ENCODE measurements around the gene MYH14. TPM values are rescaled to one million over a fixed set of nuclear protein-coding genes. Genes with fewer than 3 reads are reported as not detected.
A peak's percentile ranks its signal among the peaks of the same experiment; 100 is the strongest.

Gene MYH14
- total and polyA plus RNA-seq, 9 donors: 11.3 to 49.7 (median 32.9) TPM

GRCh38 chr19:50204081-50204428 is 633 bp downstream of the MYH14 start:
- no peak overlapping the region for H3K27ac ChIP-seq (ENCODE audit: low read length)
- H3K27me3 ChIP-seq (ENCODE audit: control insufficient read depth, insufficient read depth, low read length): peaks cover 37% of the 10 kb centered on the region

DNA sequence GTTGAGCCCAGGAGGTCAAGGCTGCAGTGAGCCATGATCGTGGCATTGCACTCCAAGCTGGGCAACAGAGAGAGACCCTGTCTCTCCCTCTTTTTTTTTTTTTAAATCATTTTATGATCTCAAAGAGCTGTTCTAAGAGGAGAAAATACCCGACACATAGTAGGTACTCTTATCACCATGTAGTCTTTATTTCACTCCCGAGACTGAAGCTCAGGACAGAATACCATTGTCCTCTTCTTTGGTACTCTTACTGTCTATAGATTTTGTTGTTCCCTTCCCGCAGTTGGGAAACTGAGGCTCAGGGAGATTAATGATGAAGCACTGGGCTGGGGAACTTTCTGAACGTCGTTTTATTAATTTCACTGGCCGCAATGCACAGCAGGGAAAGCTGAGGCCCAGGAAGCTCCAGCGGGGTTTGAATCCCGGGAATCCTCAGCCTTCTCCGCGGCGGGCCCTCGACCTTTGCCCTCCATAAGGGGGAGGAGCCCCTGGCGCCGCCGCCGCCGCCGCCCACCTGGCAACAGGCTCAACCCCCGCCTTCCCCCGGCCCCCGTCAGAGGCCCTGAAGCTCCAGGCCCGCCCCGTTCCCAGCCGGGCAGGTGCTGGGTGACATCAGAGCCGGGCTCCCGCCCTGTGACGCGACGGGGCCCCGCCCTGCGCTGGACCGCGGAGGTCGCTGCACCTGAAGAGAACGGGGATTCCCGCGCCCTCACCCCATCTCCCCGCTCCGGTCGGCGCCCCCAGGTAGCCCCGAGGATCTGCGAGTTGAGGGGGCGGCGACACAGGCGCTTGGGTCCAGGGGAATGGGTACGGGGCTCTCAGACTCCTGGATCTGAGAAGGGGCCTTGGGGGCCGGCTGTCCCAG is 1.6 kb downstream of the MYH14 start:
- Histone ChIP-seq H3K4me3 (ENCODE audit: low read length) (no peak overlapping the region), H3K27ac (ENCODE audit: low read length) (peak overlapping the region; percentile 71), H3K36me3 (ENCODE audit: control insufficient read depth, insufficient read depth, low read length) (no peaks in the 10 kb centered on the region), H3K27me3 (ENCODE audit: control insufficient read depth, insufficient read depth, low read length) (peaks cover 37% of the 10 kb centered on the region), H3K4me1 (ENCODE audit: control insufficient read depth, insufficient read depth, low read length) (peaks cover 36% of the 10 kb centered on the region), H3K9me3 (replicated peaks; ENCODE audit: control insufficient read depth, low read depth, low read length) (no peaks in the 10 kb centered on the region)
- WGBS (ENCODE audit: insufficient coverage): 2% methylated on average over 36 of the region's 49 CpGs
- DNase-seq: peak; percentile 38

More at GRCh38 chr19:50204081-50204428, 633 bp downstream of the MYH14 start:
- WGBS (ENCODE audit: insufficient coverage): 79% methylated on average over 2 of the region's 7 CpGs
- Histone ChIP-seq H3K4me1 (ENCODE audit: control insufficient read depth, insufficient read depth, low read length) (peaks cover 43% of the 10 kb centered on the region), H3K4me3 (ENCODE audit: low read length) (peak overlapping the region; percentile 47), H3K36me3 (ENCODE audit: control insufficient read depth, insufficient read depth, low read length) (no peaks in the 10 kb centered on the region), H3K9me3 (replicated peaks; ENCODE audit: control insufficient read depth, low read depth, low read length) (no peaks in the 10 kb centered on the region)
- DNase-seq: no peak

- Histone ChIP-seq H3K36me3 (ENCODE audit: control insufficient read depth, insufficient read depth, low read length) (peaks cover 3% of the 10 kb centered on the region), H3K9me3 (replicated peaks; ENCODE audit: control insufficient read depth, low read depth, low read length) (no peaks in the 10 kb centered on the region), H3K4me3 (ENCODE audit: low read length) (no peak overlapping the region), H3K4me1 (ENCODE audit: control insufficient read depth, insufficient read depth, low read length) (peaks cover 36% of the 10 kb centered on the region), H3K27me3 (ENCODE audit: control insufficient read depth, insufficient read depth, low read length) (peaks cover 37% of the 10 kb centered on the region), H3K27ac (ENCODE audit: low read length) (peak overlapping the region; percentile 71)
- 12% methylated on average over 10 of the region's 12 CpGs for WGBS (ENCODE audit: insufficient coverage)
- DNase-seq: no peak
Measured at GRCh38 chr19:50205681-50206138, 2.3 kb downstream of the MYH14 start.

DNA sequence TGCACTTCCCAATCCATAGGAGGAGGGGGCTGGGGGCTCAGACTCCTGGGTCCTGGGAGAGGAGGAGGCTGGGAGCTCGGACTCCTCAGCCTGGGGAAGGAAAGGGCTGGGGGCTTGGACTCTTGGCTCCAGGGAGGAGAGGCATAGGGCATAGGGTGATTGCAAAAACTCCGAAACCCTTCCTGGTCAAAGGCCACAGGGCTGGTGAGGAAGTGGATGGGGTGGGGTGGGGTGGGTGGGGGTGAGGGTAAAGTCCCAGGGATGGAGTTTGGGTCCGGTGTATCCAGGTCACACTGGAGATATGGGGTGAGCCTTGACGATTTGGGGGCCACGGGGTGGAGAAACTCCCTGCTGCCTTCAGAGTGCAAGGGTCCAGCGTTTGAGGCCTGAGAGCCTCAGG is 2.8 kb downstream of the MYH14 start:
- Histone ChIP-seq H3K9me3 (replicated peaks; ENCODE audit: control insufficient read depth, low read depth, low read length) (no peaks in the 10 kb centered on the region), H3K27me3 (ENCODE audit: control insufficient read depth, insufficient read depth, low read length) (peaks cover 37% of the 10 kb centered on the region), H3K27ac (ENCODE audit: low read length) (peak overlapping the region; percentile 71), H3K36me3 (ENCODE audit: control insufficient read depth, insufficient read depth, low read length) (peaks cover 5% of the 10 kb centered on the region), H3K4me1 (ENCODE audit: control insufficient read depth, insufficient read depth, low read length) (peaks cover 36% of the 10 kb centered on the region), H3K4me3 (ENCODE audit: low read length) (no peak overlapping the region)
- WGBS (ENCODE audit: insufficient coverage): 76% methylated on average over 6 of the region's 6 CpGs
- DNase-seq: no peak

GRCh38 chr19:50207730-50208129 is 4.3 kb downstream of the MYH14 start:
- Histone ChIP-seq H3K36me3 (ENCODE audit: control insufficient read depth, insufficient read depth, low read length) (peaks cover 8% of the 10 kb centered on the region), H3K4me3 (ENCODE audit: low read length) (no peak overlapping the region), H3K27ac (ENCODE audit: low read length) (no peak overlapping the region), H3K27me3 (ENCODE audit: control insufficient read depth, insufficient read depth, low read length) (peaks cover 33% of the 10 kb centered on the region), H3K9me3 (replicated peaks; ENCODE audit: control insufficient read depth, low read depth, low read length) (no peaks in the 10 kb centered on the region), H3K4me1 (ENCODE audit: control insufficient read depth, insufficient read depth, low read length) (peaks cover 25% of the 10 kb centered on the region)
- no peak for DNase-seq
- 61% methylated on average over 2 of the region's 2 CpGs for WGBS (ENCODE audit: insufficient coverage)

DNA sequence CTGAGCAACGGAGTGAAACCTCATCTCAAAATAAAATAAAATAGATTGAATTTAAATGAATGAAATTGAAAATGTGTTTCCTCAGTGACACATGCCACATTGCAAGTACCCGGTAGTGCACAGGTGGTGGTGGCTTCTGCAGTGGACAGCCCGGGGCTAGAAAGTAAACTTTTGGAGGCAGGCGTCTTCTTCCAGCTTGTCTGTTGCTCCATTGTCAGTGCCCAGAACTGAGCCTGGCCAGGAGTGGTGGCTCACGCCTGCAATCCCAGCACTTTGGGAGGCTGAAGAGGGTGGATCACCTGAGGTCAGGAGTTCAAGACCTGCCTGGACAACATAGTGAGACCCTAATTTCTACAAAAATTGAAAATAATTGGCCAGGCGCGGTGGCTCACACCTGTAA is 5.7 kb downstream of the MYH14 start:
- H3K27me3 ChIP-seq (ENCODE audit: control insufficient read depth, insufficient read depth, low read length): peaks cover 20% of the 10 kb centered on the region
- DNase-seq: no peak
- no peak overlapping the region for H3K27ac ChIP-seq (ENCODE audit: low read length)
- no peaks in the 10 kb centered on the region for H3K9me3 ChIP-seq (replicated peaks; ENCODE audit: control insufficient read depth, low read depth, low read length)
- no peak overlapping the region for H3K4me3 ChIP-seq (ENCODE audit: low read length)
- peaks cover 10% of the 10 kb centered on the region for H3K36me3 ChIP-seq (ENCODE audit: control insufficient read depth, insufficient read depth, low read length)
- WGBS (ENCODE audit: insufficient coverage): 84% methylated on average over 5 of the region's 7 CpGs
- H3K4me1 ChIP-seq (ENCODE audit: control insufficient read depth, insufficient read depth, low read length): peaks cover 17% of the 10 kb centered on the region

- no peak overlapping the region for H3K27ac ChIP-seq (ENCODE audit: low read length)
Measured at GRCh38 chr19:50210425-50210824, 7.0 kb downstream of the MYH14 start.

GRCh38 chr19:50213925-50214324 is 10.5 kb downstream of the MYH14 start:
- H3K4me3 ChIP-seq (ENCODE audit: low read length): no peak overlapping the region
- H3K4me1 ChIP-seq (ENCODE audit: control insufficient read depth, insufficient read depth, low read length): peaks cover 14% of the 10 kb centered on the region
- no peaks in the 10 kb centered on the region for H3K27me3 ChIP-seq (ENCODE audit: control insufficient read depth, insufficient read depth, low read length)
- peaks cover 13% of the 10 kb centered on the region for H3K36me3 ChIP-seq (ENCODE audit: control insufficient read depth, insufficient read depth, low read length)
- no peak for DNase-seq
- H3K27ac ChIP-seq (ENCODE audit: low read length): peak overlapping the region; percentile 29
- H3K9me3 ChIP-seq (replicated peaks; ENCODE audit: control insufficient read depth, low read depth, low read length): no peaks in the 10 kb centered on the region
- WGBS (ENCODE audit: insufficient coverage): 78% methylated on average over 1 of the region's 1 CpG

More at GRCh38 chr19:50210425-50210824, 7.0 kb downstream of the MYH14 start:
- H3K27me3 ChIP-seq (ENCODE audit: control insufficient read depth, insufficient read depth, low read length): peaks cover 8% of the 10 kb centered on the region
- H3K36me3 ChIP-seq (ENCODE audit: control insufficient read depth, insufficient read depth, low read length): peaks cover 10% of the 10 kb centered on the region
- H3K4me1 ChIP-seq (ENCODE audit: control insufficient read depth, insufficient read depth, low read length): peaks cover 13% of the 10 kb centered on the region
- H3K4me3 ChIP-seq (ENCODE audit: low read length): no peak overlapping the region
- no peaks in the 10 kb centered on the region for H3K9me3 ChIP-seq (replicated peaks; ENCODE audit: control insufficient read depth, low read depth, low read length)
- 93% methylated on average over 46 of the region's 46 CpGs for WGBS (ENCODE audit: insufficient coverage)
- no peak for DNase-seq

- Histone ChIP-seq H3K27ac (ENCODE audit: low read length) (peak overlapping the region; percentile 75), H3K36me3 (ENCODE audit: control insufficient read depth, insufficient read depth, low read length) (peaks cover 15% of the 10 kb centered on the region), H3K4me1 (ENCODE audit: control insufficient read depth, insufficient read depth, low read length) (peaks cover 14% of the 10 kb centered on the region), H3K9me3 (replicated peaks; ENCODE audit: control insufficient read depth, low read depth, low read length) (no peaks in the 10 kb centered on the region), H3K27me3 (ENCODE audit: control insufficient read depth, insufficient read depth, low read length) (no peaks in the 10 kb centered on the region), H3K4me3 (ENCODE audit: low read length) (no peak overlapping the region)
- peak; percentile 44 for DNase-seq
- 15% methylated on average over 11 of the region's 25 CpGs for WGBS (ENCODE audit: insufficient coverage)
Measured at GRCh38 chr19:50214699-50215543, 11.5 kb downstream of the MYH14 start.

- H3K27ac ChIP-seq (ENCODE audit: low read length): peak overlapping the region; percentile 75
- H3K27me3 ChIP-seq (ENCODE audit: control insufficient read depth, insufficient read depth, low read length): no peaks in the 10 kb centered on the region
- peaks cover 11% of the 10 kb centered on the region for H3K36me3 ChIP-seq (ENCODE audit: control insufficient read depth, insufficient read depth, low read length)
- WGBS (ENCODE audit: insufficient coverage): no CpG with 5 or more reads among the region's 3 CpGs
- DNase-seq: no peak
- peaks cover 14% of the 10 kb centered on the region for H3K4me1 ChIP-seq (ENCODE audit: control insufficient read depth, insufficient read depth, low read length)
- H3K9me3 ChIP-seq (replicated peaks; ENCODE audit: control insufficient read depth, low read depth, low read length): no peaks in the 10 kb centered on the region
- no peak overlapping the region for H3K4me3 ChIP-seq (ENCODE audit: low read length)
Measured at GRCh38 chr19:50215820-50216219, 12.4 kb downstream of the MYH14 start.
